ENCODE data around the gene MTMR10. TPM values are rescaled to one million over a fixed set of nuclear protein-coding genes. Genes with fewer than 3 reads are reported as not detected.
A peak's percentile ranks its signal among the peaks of the same experiment; 100 is the strongest.

MTMR10 gene, protein sequence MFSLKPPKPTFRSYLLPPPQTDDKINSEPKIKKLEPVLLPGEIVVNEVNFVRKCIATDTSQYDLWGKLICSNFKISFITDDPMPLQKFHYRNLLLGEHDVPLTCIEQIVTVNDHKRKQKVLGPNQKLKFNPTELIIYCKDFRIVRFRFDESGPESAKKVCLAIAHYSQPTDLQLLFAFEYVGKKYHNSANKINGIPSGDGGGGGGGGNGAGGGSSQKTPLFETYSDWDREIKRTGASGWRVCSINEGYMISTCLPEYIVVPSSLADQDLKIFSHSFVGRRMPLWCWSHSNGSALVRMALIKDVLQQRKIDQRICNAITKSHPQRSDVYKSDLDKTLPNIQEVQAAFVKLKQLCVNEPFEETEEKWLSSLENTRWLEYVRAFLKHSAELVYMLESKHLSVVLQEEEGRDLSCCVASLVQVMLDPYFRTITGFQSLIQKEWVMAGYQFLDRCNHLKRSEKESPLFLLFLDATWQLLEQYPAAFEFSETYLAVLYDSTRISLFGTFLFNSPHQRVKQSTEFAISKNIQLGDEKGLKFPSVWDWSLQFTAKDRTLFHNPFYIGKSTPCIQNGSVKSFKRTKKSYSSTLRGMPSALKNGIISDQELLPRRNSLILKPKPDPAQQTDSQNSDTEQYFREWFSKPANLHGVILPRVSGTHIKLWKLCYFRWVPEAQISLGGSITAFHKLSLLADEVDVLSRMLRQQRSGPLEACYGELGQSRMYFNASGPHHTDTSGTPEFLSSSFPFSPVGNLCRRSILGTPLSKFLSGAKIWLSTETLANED
- total RNA-seq: 34.8 TPM
- long read RNA-seq, full-length matches to known transcripts: 7 of 20 reads
- long read RNA-seq, partial matches to known transcripts: 1 of 20 reads
- long read RNA-seq, other reads (novel, unspliced or antisense): 12 of 20 reads

DNA sequence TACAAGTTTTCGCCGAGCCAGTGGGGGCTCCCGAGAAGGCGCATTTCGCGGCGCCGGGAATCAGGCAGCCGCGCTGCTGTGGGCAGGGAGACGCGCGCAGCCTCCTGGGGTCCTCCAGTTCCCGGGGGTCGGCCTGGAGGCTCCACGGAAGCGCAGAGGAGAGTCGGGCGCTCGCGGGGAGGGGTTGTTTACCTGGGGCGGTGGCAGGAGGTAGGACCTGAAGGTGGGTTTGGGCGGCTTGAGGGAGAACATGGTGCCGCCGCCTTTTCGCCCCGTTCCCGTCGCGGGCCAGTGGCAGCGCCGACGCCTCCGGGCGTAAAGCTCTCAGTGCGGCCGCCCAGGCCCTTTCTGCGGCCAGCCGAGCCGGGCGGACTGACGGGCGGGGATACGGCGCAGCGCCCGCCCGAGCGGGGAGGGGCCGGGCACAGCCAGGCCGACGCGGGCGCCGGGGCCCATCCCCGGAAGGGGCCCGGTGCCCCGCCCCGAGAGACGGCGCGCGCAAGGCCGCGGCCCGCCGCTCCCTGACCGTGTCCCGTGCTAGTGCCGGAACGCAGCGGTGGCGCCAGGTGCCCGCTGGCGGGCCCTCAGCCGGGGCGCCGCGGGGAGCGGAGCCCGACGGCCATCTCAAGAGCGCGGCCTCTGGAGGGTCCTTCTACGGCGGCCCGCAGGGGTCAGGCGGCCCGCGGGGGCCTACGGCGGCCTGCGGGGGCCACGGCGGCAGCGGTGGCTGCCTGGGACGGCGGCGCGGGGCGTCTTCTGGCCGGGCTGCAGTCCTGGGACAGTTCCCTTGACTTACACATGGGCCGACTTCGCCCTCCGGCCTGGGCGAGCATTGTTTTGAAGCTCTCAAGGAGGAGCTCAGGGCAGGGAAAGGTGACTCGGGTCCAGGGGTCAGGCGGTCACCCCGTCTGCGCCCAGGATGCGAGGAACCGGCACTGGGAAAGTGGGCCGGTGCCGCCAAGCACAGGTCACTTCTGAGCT is at the start of gene MTMR10:
Gene MTMR10, minus strand, starts transcription at position 374 of the 981 bp plus-strand sequence. Its CDS starts 122 bp downstream, at position 252.
- intact Hi-C loops (cut with micrococcal nuclease): no loop called here
- DNase-seq: peak; percentile 86
- peak; percentile 98 for ATAC-seq

GRCh38 chr15:31040611-31041010 is 49.2 kb upstream of the MTMR10 start:
- intact Hi-C loops (cut with micrococcal nuclease): no loop called here

GRCh38 chr15:31039961-31040360 is 48.5 kb upstream of the MTMR10 start:
- ATAC-seq (no peak), DNase-seq (no peak)
- intact Hi-C loops (cut with micrococcal nuclease): loop anchor here (10.0 kb wide), 1 partner anchor 45 kb away; no protein-coding TSS in a partner anchor

More at GRCh38 chr15:31040611-31041010, 49.2 kb upstream of the MTMR10 start:
- ATAC-seq (no peak), DNase-seq (no peak)

- intact Hi-C loops (cut with micrococcal nuclease): loop anchor here (10.0 kb wide), 1 partner anchor 47 kb away; no protein-coding TSS in a partner anchor
- ATAC-seq (no peak), DNase-seq (no peak)
These were observed 46.5 kb upstream of the MTMR10 start for GRCh38 chr15:31037731-31038477.

DNA sequence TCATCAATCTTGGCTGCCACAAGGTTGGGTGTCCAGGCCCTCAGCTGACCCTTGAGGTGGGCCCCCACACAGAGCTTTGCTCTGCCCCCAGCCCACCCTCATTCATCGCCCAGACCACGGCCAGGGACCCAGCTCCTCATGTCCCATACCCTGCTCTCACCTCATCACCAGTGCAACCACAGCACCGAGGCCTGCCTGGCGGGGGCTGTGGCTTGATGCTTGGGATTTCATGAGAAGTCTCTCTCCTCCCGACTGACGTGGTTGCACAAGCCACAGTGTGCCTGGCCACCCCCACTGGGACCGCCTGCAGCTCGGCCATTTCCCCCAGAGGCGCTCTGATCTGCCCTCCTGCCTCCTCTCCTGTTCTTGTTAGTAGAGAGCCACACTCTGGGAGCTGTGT is 45.4 kb upstream of the MTMR10 start:
- DNase-seq (no peak), ATAC-seq (no peak)
- intact Hi-C loops (cut with micrococcal nuclease): loop anchor here (10.0 kb wide), 1 partner anchor 48 kb away; no protein-coding TSS in a partner anchor

GRCh38 chr15:31035610-31036009 is 44.2 kb upstream of the MTMR10 start:
- DNase-seq (no peak), ATAC-seq (no peak)
- intact Hi-C loops (cut with micrococcal nuclease): loop anchor here (10.0 kb wide), 1 partner anchor 49 kb away; no protein-coding TSS in a partner anchor

- ATAC-seq (no peak), DNase-seq (no peak)
- intact Hi-C loops (cut with micrococcal nuclease): loop anchor here (10.0 kb wide), 1 partner anchor 51 kb away; no protein-coding TSS in a partner anchor
These were observed 42.7 kb upstream of the MTMR10 start for GRCh38 chr15:31034152-31034551.

GRCh38 chr15:31032961-31033371 is 41.5 kb upstream of the MTMR10 start:
- ATAC-seq (peak; percentile 58), DNase-seq (no peak)
- intact Hi-C loops (cut with micrococcal nuclease): loop anchor here (10.0 kb wide), 1 partner anchor 52 kb away; no protein-coding TSS in a partner anchor

DNA sequence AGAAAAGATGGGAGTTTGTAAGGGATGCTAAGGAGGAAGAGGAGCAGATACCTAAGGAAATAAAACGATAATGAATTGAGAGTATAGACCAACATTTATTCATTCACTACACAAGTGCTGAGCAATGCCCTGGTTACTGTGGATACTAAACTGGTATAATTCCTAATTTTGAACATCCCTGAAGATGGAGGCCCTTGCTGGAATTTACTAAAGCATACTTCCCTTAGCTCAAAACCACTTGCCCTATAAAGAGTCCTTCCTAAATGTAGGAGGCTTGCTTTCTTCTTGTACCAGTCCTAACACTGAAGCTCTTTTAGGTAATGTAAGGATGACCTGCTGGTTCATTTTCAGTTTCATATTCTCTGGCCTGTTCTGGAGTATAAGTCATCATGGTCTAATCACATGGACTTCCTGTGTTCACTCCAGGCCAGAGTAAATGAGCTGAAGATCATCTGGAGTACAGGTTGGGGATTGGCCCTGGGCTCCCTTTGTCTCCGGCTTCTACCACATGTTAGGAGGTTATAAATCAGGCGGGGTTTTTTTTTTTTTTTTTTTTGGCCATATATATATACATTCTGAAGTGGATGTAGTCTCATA is 40.1 kb upstream of the MTMR10 start:
- intact Hi-C loops (cut with micrococcal nuclease): loop anchor here (10.0 kb wide), 1 partner anchor 53 kb away; no protein-coding TSS in a partner anchor
- DNase-seq (no peak), ATAC-seq (peak; percentile 40)

DNA sequence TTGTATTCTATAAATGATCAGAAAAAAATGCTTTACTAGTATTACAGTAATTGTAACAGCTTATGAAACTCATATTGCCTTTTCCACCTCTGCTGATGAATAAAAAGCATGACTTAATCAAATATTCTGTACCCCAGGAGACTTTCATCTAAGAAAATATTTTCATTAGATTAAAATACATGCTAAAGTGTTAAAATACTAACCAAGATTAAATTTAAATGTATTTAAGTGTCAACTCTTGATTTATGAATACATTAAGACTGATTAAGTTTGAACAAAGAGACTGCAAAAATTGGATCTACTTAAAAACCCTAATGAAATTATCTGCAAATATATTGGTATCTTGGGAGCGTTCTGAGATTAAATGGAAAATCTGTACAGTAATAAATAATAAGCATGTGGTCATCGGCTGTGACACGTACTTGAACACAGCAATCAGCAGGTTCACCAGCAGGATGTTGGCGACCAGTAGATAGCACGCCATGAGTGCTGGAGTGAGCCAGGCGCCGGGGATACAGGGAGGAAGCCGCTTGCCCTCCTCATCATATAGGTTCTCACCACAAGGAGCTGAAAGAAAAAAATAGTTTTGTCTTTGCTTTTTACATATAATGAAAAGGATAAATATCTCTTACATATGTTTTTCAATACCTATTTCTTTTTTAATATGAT is 36.6 kb upstream of the MTMR10 start:
- intact Hi-C loops (cut with micrococcal nuclease): no loop called here
- no peak for DNase-seq
- ATAC-seq: no peak

DNA sequence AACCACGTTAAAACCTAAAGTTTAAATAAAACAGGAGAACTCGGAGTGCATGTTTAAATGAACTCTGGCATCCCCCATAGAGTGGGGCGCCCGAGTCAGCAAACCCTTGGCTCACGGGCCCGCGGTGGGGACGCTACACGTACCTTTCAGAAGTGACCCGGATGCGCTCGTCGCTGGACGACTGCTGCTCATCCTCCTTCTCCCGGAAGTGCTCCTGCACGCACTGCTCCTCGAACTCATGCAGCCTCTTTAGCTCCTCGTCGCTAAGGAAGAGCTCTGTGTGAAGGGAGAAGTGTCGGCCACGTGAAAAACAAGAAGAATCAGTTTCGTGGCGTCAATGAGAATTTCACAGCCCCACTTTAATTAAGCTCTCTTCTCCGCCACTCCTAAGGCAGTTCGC is 34.6 kb upstream of the MTMR10 start:
- intact Hi-C loops (cut with micrococcal nuclease): no loop called here
- DNase-seq: no peak
- no peak for ATAC-seq

GRCh38 chr15:31024979-31025378 is 33.6 kb upstream of the MTMR10 start:
- ATAC-seq (no peak), DNase-seq (no peak)
- intact Hi-C loops (cut with micrococcal nuclease): no loop called here

DNA sequence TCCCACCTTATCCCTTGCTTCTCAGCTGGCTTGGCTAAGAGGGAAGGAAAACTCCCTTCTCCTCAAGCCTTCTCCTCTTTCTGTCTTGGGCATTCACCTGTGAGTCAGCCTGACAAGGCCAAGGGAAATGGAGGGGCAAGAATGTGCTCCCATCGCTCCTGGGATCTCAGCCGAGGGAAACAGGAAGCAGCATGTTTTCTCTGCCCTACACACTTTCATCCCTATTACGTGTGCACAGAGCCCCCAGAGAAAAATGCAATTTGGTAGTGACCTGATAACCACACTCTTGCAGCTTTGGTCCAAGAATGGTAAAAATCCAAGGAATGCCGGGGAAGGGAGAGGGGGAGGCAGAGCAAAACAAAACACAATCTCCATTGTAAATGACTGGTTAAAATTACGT is 32.9 kb upstream of the MTMR10 start:
- intact Hi-C loops (cut with micrococcal nuclease): no loop called here
- ATAC-seq (no peak), DNase-seq (no peak)

GRCh38 chr15:31023841-31024240 is 32.4 kb upstream of the MTMR10 start:
- DNase-seq (no peak), ATAC-seq (no peak)
- intact Hi-C loops (cut with micrococcal nuclease): no loop called here

GRCh38 chr15:31021067-31021665 is 29.7 kb upstream of the MTMR10 start:
- DNase-seq (no peak), ATAC-seq (no peak)
- intact Hi-C loops (cut with micrococcal nuclease): no loop called here

- intact Hi-C loops (cut with micrococcal nuclease): no loop called here
- DNase-seq: no peak
- no peak for ATAC-seq
These were observed 29.1 kb upstream of the MTMR10 start for GRCh38 chr15:31020542-31020941.

DNA sequence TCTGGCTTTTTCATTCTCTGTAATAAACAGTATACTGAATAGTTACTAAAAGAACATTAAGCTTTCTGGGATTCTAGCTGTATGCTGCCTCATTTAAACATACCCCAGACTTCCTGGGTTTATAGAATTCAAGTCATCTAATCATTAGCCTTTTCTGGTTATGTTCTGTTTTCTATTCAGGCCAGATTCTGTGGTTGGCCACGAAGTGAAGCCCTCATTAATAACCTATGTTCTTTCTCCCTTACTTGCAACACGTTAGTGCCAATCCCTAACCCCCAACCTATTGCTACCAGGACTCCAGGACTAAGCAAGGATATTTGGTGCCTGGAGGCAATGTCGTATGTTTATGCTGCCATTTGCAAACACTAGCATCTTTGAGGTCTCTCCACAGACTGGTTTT is 28.6 kb upstream of the MTMR10 start:
- intact Hi-C loops (cut with micrococcal nuclease): no loop called here
- no peak for ATAC-seq

More for the DNA sequence above, 28.6 kb upstream of the MTMR10 start:
- DNase-seq: no peak

Data from left ventricle myocardium superior (tissue), 1 donor.